ENCODE results near the gene FOXF1. TPM values are rescaled to one million over a fixed set of nuclear protein-coding genes. Genes with fewer than 3 reads are reported as not detected.

FOXF1 gene
- total RNA-seq, 1 donor from 2014 or later: not detected

DNA sequence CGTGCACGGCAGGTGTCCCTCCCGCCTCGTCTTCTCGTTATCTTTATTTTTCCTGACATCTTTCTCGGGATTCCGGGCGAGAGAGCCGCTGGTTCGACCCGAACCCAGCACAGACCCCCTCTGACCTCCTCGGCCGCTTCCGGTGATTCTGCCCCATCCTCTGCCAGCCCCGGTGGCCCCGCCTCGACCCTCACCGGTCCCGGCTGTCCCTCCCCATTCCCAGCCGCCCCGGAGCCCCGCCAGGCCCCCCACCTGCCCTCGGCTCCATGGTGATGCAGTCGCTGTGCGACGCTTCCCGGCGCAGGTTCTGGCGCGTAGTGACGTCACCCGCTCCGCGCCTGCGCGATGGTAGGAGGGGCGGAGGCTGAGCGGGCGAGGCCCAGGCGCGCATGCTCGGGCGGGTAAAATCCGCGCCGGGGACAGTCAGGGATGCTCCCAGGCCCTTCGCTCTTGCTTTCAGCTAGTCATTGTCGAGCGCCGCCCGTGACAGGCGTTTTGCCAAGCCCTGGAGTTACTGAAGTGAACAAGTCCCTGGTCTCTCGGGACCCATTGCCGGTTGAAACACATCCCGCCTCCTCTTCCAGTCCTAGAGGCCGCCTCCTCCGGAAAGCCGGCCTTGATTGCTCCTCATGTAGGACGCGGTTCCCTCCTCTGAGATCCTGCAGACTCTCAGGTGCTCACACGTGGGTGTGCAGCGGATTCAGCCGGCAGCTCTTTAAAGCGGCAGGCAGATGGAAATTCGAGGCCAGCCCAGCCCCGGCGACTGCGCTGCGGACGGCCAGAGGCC lies 44.8 kb downstream of the FOXF1 start, which contains the start of gene MTHFSD:
Gene MTHFSD (minus strand): TSS at position 319 of the 787 bp plus-strand sequence. CDS start 51 bp downstream, at position 268.
- peaks cover 15% of the 10 kb centered on the region for H3K79me2 ChIP-seq (ENCODE audit: low read depth)
- H3K4me1 ChIP-seq: no peaks in the 10 kb centered on the region
- no peaks in the 10 kb centered on the region for H4K20me1 ChIP-seq (ENCODE audit: low read depth)
- Mint-ChIP-seq H3K27me3 (ENCODE audit: insufficient read depth, low read depth) (peaks cover 11% of the 10 kb centered on the region), H3K4me1 (peaks cover 23% of the 10 kb centered on the region), H3K9me3 (no peaks in the 10 kb centered on the region), H3K27ac (peak within 1 kb of the TSS; percentile 86), H3K36me3 (no peaks in the 10 kb centered on the region), H3K4me3 (peak within 1 kb of the TSS; percentile 89)
- H3K4me2 ChIP-seq: peak within 1 kb of the TSS; percentile 93
- no peaks in the 10 kb centered on the region for H3K36me3 ChIP-seq
- peak within 1 kb of the TSS; percentile 73 for H3K4me3 ChIP-seq
- peaks cover 13% of the 10 kb centered on the region for H3K27me3 ChIP-seq
- peak; percentile 97 for DNase-seq (ENCODE audit: low spot score)
- H3K9ac ChIP-seq: peak within 1 kb of the TSS; percentile 86
- peak within 1 kb of the TSS; percentile 16 for H3K27ac ChIP-seq
- H3F3A ChIP-seq (ENCODE audit: low read depth): no peaks in the 10 kb centered on the region
- no peaks in the 10 kb centered on the region for H3K9me3 ChIP-seq (ENCODE audit: low read depth)
- H2AFZ ChIP-seq (replicated peaks): peak within 1 kb of the TSS; percentile 90
- TF ChIP-seq EZH2phosphoT487 (IDR thresholded peaks at IDR 0.05): no peak
- no peak for TF ChIP-seq EZH2 (IDR thresholded peaks at IDR 0.05)
- TF ChIP-seq CTCF (IDR thresholded peaks at IDR 0.05): no peak

DNA sequence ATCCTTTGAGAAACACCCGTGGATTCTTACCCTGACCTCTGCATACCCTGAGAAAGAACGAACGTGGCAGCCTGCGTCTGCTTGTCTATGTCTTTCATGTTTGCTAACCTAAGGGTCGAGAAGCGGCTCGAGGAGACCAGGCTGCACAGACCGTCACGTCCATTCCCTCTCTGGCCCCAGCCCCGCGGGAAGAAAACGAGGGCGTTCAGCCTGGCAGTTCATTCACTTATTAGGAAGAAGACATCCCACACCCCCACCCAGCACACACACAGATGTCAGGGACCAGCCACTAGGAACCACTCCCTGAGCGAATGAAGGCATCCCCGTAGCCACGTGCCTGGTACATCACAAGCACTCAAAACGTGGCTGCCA lies 45.4 kb downstream of the FOXF1 start:
- H3K4me1 Mint-ChIP-seq: peaks cover 23% of the 10 kb centered on the region
- peak overlapping the region; percentile 89 for H3K4me3 Mint-ChIP-seq
- H3K27me3 Mint-ChIP-seq (ENCODE audit: insufficient read depth, low read depth): peaks cover 13% of the 10 kb centered on the region
- Histone ChIP-seq H3K27me3 (peaks cover 13% of the 10 kb centered on the region), H3K4me3 (peak overlapping the region; percentile 73), H3K4me2 (peak overlapping the region; percentile 93), H3K9ac (peak overlapping the region; percentile 78), H4K20me1 (ENCODE audit: low read depth) (no peaks in the 10 kb centered on the region), H3K4me1 (no peaks in the 10 kb centered on the region), H3F3A (ENCODE audit: low read depth) (no peaks in the 10 kb centered on the region), H3K27ac (no peak overlapping the region), H3K79me2 (ENCODE audit: low read depth) (peaks cover 15% of the 10 kb centered on the region), H3K36me3 (no peaks in the 10 kb centered on the region), H2AFZ (replicated peaks) (no peak overlapping the region), H3K9me3 (ENCODE audit: low read depth) (no peaks in the 10 kb centered on the region)
- TF ChIP-seq EZH2 (IDR thresholded peaks at IDR 0.05) (no peak), CTCF (IDR thresholded peaks at IDR 0.05) (no peak), EZH2phosphoT487 (IDR thresholded peaks at IDR 0.05) (no peak)
- no peak for DNase-seq (ENCODE audit: low spot score)
- no peak overlapping the region for H3K27ac Mint-ChIP-seq
- no peaks in the 10 kb centered on the region for H3K9me3 Mint-ChIP-seq
- no peaks in the 10 kb centered on the region for H3K36me3 Mint-ChIP-seq

DNA sequence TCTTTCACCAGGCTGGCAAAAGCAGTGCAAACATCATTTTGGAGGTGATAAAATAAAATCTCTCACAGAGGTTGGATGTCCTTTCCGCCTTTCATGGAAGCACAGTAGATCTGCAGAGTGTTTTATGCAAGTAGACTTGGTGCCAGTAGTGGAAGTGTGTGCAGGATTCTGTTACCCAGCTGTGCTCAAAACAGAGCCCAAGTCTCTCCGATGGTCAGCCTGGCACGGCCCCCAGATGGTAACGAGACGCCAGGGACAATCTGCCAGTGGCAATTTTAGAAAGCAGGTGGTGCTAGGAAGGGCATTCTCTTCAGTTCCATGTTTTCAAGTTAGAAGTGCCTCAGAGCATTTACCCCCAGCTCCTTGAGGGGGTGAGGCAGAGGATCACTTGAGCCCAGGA lies 46.2 kb downstream of the FOXF1 start:
- peak overlapping the region; percentile 89 for H3K4me3 Mint-ChIP-seq
- H2AFZ ChIP-seq (replicated peaks): no peak overlapping the region

More for the DNA sequence above, 46.2 kb downstream of the FOXF1 start:
- Histone ChIP-seq H3K4me2 (no peak overlapping the region), H3F3A (ENCODE audit: low read depth) (no peaks in the 10 kb centered on the region), H3K9ac (no peak overlapping the region), H3K36me3 (no peaks in the 10 kb centered on the region), H3K9me3 (ENCODE audit: low read depth) (no peaks in the 10 kb centered on the region), H3K27ac (no peak overlapping the region), H3K4me1 (no peaks in the 10 kb centered on the region), H4K20me1 (ENCODE audit: low read depth) (no peaks in the 10 kb centered on the region), H3K27me3 (peaks cover 13% of the 10 kb centered on the region), H3K79me2 (ENCODE audit: low read depth) (peaks cover 15% of the 10 kb centered on the region), H3K4me3 (no peak overlapping the region)
- H3K27me3 Mint-ChIP-seq (ENCODE audit: insufficient read depth, low read depth): peaks cover 16% of the 10 kb centered on the region
- no peak overlapping the region for H3K27ac Mint-ChIP-seq
- TF ChIP-seq CTCF (IDR thresholded peaks at IDR 0.05) (no peak), EZH2 (IDR thresholded peaks at IDR 0.05) (no peak)
- no peaks in the 10 kb centered on the region for H3K9me3 Mint-ChIP-seq
- H3K36me3 Mint-ChIP-seq: no peaks in the 10 kb centered on the region
- DNase-seq (ENCODE audit: low spot score): no peak
- H3K4me1 Mint-ChIP-seq: peaks cover 23% of the 10 kb centered on the region

All from neural progenitor cell (in vitro differentiated cells).